HG03558 (cell line): Measurements from ENCODE around the gene NOL6.
"Not testable (repeated sequence)": the region's sequence is repeated elsewhere in the genome, so short reads cannot be mapped to it uniquely, and the experiment has no call there.

ENCODE experiments used
- ATAC-seq: cut with Tn5 transposase; IDR thresholded peaks from one replicate; pipeline ENCODE4 v1.9.1; 2021; ENCODE audit warnings: moderate number of reproducible peaks; ENCODE audit not compliant: unreplicated experiment; ENCODE audit errors: extremely low read depth

NOL6 gene, protein sequence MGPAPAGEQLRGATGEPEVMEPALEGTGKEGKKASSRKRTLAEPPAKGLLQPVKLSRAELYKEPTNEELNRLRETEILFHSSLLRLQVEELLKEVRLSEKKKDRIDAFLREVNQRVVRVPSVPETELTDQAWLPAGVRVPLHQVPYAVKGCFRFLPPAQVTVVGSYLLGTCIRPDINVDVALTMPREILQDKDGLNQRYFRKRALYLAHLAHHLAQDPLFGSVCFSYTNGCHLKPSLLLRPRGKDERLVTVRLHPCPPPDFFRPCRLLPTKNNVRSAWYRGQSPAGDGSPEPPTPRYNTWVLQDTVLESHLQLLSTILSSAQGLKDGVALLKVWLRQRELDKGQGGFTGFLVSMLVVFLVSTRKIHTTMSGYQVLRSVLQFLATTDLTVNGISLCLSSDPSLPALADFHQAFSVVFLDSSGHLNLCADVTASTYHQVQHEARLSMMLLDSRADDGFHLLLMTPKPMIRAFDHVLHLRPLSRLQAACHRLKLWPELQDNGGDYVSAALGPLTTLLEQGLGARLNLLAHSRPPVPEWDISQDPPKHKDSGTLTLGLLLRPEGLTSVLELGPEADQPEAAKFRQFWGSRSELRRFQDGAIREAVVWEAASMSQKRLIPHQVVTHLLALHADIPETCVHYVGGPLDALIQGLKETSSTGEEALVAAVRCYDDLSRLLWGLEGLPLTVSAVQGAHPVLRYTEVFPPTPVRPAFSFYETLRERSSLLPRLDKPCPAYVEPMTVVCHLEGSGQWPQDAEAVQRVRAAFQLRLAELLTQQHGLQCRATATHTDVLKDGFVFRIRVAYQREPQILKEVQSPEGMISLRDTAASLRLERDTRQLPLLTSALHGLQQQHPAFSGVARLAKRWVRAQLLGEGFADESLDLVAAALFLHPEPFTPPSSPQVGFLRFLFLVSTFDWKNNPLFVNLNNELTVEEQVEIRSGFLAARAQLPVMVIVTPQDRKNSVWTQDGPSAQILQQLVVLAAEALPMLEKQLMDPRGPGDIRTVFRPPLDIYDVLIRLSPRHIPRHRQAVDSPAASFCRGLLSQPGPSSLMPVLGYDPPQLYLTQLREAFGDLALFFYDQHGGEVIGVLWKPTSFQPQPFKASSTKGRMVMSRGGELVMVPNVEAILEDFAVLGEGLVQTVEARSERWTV

DNA sequence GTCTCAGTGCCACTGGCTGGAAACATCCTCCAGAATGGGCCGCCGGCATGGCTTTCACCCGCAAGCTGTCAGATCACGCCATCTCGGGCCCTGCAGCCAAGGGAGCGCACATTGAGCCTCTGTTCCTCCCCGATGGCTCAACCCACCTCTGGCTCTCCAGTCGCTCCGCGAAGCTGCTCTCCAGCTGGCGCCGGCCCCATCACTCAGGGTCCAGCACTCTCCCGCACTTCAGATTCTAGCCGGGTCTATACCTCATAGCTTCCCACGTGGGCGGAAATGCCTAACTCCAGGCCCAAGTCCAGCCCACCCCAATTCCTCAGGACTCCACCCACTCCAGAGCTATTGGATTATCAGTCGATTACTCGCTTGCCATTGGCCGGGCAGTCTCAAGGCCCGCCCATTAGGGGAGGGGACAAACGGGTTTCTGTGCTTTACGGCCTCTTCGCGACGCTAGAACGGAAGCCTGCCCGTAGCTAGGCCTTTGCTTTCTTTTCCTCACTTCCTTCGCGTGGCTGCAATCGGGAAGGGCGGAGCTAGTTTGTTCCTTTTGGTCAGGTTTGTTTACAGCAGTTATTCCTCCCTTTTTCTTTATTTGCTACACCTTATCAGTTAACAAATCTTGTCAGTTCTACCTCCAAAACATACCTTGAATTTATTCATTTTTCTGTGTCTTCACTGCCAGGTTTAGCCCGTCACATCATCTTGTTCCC, at the start of gene NOL6:
Gene NOL6, minus strand, starts transcription at position 282 of the 710 bp plus-strand sequence. Its CDS starts 82 bp downstream, at position 200.
- peak; percentile 97 for ATAC-seq

DNA sequence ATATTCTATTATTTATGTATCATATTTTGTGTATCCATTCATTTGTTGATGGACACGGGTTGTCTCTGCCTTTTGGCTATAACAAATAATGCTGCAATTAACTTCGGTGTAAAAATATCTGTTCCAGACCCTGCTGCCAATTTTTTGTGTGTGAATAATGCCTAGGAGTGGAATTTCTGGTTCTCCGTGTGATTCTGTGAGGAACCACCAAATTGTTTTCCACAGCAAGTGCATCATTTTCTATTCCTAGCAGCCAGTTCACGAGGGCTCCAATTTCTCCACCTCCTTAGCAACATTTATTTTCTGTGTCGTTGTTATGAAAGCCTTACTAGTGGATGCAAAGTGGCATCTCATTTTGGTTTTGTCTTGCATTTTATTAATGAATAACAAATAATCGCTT, 48.1 kb upstream of the NOL6 start:
- ATAC-seq: not testable (repeated sequence)

DNA sequence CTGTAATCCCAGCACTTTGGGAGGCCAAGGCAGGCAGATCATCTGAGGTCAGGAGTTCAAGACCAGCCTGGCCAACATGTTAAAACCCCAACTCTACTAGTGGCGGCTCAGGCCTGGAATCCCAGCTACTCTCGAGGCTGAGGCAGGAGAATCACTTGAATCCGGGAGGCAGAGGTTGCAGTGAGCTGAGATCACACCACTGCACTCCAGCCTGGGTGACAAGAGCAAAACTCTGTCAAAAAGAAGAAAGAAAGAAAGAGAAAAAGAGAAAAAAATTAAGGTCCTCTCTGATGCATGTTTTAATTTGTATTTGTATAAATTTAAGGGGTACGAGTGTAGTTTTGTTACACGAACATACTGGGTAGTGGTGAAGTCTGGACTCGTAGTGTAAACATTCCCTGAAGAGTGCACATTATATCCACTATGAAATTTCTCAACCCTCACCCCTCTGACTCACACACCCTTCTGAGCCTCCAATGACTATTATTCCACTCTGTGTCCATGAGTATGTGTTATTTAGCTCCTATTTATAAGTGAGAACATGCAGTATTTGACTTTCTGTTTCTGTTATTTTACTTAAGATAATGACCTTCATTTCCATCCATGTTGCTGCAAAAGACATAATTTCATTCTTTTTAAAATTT, 44.3 kb upstream of the NOL6 start:
- not testable (repeated sequence) for ATAC-seq

DNA sequence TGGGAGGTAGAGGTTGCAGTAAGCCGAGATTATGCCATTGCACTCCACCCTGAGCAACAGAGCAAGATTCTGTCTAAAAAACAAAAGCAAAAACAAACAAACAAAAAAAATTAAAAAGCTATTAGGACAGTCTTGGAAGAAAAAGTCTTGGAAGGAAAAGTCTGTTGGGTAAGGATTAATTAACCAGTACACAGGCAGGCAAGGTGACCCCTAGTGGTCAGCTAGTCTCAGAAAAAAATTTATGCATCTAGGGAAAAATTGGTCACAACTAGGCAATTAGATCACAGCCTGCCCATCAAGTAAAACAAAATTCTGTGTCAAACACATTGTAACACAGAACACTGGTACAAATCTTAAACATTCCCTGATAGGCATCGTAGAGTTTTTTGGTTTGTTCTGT, 43.6 kb upstream of the NOL6 start:
- no peak for ATAC-seq

DNA sequence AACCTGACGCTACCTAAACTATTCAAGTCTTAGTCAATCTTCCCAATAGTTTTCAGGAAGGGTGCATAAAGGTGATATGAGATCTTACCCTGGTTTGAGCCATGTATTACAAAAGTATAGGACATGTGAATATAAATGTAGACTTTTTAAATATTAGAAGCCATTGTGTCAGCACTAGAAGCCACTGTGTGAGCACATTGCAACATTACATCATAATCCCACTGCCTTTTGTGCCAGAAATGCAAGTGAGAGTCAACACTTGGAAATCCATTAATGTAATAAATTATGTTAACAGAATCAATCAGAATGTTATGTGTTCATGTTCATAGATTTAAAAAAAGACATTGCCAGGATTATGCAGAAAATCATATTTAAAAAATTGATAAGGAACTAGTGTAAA, 42.7 kb upstream of the NOL6 start:
- not testable (repeated sequence) for ATAC-seq

DNA sequence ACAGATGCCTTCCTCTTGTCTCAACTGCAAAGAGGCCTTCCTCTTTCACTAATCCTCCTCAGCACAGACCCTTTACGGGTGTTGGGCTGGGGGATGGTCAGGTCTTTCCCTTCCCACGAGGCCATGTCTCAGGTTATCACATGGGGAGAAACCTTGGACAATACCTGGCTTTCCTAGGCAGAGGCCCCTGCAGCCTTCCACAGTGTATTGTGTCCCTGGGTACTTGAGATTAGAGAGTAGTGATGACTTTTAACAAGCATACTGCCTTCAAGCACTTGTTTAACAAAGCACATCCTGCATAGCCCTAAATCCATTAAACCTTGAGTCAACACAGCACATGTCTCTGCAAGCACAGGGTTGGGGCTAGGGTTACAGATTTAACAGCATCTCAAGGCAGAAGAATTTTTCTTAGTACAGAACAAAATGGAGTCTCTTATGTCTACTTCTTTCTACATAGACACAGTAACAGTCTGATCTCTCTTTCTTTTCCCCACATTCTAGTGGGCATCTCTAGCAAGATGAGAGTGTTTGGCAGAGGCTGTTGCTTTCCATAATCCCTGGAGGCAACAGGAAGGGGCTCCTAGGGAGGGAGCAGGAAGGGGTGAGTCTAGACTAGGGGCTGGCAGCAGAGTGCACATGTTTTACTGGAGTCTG, 41.7 kb upstream of the NOL6 start:
- ATAC-seq: not testable (repeated sequence)

DNA sequence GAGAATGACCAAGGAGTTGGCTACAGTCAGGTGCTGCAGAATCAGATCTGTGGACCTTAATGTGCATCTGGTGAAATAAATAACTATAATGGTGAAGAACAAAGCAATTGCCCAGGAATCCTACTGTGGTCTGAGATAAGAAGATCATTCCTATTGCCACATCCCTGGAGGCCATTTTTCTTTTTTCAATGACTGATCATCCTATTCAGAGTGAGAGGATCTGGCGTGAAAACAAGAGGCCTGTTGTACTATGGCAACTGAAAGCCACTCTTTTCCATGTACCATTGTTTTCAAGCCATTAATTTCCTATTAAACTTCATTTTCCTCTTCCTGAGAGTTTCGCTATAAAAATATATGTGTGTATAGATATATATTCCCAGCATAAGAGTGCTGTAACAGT, 38.8 kb upstream of the NOL6 start:
- ATAC-seq: not testable (repeated sequence)

DNA sequence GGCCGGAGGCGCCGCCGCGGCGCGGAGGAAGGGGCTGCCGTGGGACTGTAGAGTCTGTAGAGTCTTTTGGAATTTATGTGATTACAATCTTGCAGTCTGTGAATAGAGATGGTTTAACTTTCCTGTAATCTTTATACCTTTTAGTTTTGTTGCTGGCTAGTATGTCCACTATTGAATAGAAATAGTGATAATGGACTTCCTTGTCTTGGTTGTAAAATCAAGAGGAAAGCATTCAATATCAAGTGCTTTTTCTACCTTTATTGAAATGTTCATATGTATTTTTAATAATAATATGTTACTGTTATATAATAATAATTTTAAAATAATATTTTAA, 37.4 kb upstream of the NOL6 start:
- not testable (repeated sequence) for ATAC-seq

DNA sequence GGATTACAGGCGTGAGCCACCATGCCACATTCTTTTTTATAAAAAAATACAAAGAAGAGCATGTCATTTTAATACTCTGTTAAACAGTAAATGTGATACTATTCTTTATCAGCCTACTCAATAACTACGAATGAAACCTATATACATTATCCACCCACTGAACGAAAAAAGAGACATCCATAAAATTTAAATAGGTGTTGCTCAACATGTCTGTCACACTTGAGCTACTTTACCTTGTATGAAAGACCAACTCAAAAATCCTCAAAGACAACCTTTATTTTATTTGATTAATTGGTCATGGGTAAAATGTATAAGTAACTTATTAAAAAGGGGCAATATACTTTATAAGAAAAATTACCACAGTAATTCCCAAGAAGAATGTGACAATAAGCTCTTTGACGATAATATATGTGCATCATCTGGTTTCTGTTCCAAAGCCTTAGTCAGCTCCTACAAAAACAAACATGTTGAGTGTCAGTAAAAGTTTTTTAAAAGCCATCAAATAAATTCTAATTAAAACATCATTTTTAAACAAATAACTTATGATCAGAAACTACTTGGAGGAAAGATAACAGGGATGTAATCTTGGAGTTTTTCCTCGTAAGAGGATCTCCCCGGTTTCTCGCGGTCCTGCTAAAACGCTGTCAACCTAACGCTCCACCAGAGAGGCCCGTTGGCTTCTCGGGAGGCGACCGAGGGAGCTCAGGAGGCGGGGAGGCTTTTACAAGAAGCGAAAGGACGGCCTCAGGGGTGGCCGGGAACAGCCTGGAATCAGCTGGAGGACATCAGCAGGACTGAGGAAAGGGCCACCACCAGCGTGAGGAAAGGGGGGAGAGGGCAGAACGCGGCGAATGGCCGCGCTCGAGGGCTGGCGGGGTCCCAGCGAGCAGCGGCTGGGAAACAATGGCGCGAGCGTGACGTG, 36.8 kb upstream of the NOL6 start:
- ATAC-seq: no peak

DNA sequence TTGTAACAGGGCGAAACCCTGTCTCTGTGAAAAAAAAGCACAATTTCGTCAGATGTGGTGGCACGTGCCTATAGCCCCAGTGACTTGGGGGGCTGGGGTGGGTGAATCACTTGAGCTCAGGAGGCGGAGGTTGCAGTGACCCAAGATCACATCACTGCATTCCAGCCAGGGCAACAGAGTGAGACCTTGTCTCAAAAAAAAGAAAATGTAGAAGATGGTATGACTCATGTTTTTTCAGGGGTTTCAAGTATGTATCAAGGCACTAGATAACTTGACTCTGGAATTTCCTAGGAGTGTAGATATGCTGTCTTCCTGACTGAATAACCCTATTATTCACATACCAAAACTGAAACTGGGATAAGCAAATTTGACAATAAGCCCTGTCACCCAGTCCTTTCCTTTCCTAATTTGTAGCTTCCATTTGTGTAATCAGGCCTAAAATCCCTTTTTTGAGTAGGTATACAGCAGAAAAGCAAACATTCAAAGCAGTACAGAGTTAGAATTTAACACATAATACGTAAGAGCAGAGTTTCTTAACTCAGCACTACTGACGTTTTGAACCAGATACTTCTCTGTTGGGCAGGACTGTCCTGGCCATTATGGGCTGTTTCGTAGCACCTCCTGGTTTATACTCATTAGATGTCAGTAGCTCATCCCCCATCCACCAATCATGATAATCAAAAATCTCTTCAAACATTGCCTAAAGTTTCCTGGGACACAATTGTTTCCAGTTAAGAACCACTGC, 33.1 kb upstream of the NOL6 start:
- no peak for ATAC-seq

DNA sequence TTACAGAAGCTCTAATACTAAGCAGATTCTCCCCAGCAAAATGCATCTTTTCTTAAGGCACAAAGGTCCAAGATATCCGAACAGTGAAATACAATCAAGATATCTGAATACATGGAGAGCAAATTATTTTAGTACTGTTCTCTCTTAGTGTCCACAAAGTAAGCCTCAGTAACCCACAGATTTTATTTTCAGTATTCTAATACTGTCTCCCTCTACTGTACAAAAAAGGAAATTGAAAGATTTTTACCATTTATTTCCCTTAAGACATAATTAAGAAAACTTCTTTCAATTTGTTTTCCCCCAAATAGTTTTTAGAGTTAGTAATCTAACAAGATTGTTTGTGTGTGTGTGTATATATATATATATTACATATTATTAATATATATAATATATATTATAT, 24.7 kb upstream of the NOL6 start:
- ATAC-seq: no peak

DNA sequence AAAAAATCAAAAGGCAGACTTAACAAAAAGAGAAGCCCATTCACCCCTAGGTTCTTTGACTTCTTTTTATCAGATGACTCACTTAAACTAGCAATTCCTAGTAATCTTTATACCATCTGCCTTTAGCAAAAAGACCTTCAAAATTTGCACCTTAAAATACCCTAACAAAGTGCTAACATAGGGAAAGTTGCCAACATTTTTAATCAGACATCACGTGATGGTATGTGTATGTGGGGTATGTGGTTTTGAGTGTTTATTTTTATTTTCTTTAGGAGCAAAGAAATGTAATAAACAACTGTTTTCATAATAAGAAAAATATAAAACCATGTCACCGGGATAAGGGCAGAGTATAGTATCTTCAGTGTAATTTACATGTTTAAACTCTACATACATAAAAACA, 20.1 kb upstream of the NOL6 start:
- ATAC-seq: not testable (repeated sequence)

DNA sequence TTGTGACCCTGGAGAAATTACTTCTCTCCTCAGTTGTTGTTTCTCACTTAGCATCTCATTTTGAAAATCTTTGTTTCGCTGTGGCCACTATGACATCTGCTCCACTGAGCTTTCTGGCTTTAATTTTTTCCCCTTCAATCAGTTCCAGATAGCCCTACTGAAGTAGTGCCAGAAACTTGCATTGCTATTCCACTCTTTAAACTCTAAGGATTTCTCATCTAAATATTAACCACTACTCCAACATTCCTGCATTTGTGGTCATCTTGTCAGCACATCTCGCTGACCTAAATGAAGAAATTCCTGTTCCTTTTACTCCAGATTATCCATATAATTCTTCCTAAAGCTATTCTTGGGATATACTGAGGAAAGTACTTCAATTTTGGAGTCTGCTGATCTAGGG, 15.3 kb upstream of the NOL6 start:
- ATAC-seq: no peak

DNA sequence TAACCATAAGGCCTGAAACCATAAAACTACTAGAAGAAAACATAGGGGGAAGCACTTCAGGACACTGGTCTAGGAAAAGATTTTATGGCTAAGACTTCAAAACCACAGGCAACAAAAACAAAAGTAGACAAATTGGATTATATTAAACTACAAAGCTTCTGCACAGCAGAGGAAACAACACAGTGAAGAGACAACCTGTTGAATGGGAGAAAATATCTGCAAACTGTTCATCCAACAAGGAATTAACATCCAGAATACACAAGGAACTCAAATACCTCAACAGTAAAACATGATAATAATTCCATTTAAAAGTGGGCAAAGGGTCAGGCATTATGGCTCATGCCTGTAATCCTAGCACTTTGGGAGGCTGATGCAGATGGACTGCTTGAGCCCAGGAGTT, 11.6 kb upstream of the NOL6 start:
- not testable (repeated sequence) for ATAC-seq

DNA sequence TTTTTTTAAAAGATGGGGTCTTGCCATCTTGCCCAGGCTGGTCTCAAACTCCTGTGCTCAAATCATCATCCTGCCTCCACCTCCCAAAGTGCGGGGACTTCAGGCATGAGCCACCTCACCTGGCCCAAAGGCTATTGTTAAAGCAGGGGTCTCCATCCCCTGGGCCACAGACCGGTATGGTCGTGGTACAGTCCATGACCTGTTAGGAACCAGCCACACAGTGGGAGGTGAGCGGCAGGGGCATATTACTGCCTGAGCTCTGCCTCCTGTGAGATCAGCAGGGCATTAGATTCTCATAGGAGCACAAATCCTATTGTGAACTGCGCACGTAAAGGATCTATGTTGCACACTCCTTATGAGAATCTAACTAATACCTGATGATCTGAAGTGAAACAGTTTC, 7.3 kb upstream of the NOL6 start:
- no peak for ATAC-seq

DNA sequence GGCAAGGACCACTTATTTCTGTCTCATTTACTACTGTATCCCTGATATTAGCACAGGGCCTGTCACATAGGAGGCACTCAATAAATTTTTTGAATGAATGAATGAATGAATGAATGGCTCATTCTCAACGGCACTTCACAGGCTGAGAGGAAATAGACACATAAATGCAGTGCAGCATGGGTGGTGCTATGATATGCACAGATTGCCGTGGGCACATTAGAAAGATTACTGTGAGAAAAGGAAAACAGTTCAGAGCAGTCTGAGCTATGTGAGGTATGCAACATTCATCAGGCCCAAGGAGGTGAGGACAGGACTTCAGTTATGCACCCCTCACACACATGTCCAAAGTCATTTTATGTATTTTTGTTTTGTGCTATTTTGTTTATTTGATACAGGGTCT, 6.4 kb upstream of the NOL6 start:
- ATAC-seq: no peak

DNA sequence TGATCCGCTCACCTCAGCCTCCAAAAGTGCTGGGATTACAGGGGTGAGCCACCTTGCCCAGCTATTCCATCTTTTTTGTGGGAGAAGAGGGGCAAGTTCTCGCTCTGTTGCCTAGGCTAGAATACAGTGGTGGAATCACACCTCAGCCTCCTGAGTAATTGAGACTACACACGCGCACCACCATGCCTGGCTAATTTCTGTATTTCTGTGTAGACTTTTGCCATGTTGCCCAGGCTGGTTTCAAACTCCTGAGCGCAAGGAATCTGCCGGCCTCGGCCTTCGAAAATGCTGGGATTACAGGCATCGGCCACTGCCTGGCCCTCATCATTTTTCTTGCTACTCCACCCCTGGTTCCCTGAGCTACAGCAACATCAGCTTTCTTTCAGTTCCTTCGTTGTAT, 2.8 kb upstream of the NOL6 start:
- ATAC-seq: no peak

DNA sequence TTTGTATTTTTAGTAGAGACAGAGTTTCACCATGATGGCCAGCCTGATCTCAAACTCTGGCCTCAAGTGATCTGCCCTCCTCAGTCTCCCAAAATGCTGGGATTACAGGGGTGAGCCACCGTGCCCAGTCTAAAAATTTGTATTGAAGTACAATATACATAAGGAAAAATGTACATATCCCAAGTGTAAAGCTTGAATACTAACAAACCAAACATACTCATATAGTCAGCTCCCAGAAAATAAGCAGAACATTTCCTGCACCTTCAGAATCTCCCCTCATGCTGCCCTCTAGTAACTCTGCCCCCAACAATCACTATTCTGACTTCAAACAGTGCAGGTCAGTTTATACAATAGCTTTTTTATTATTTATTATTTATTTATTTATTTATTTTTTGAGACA, 1.6 kb upstream of the NOL6 start:
- ATAC-seq: no peak
